Spleen (tissue), 7 donors: ENCODE results near the gene U2SURP.

Experiments used
- CTCF ChIP-seq, 11 experiments: fragments of 200-600 bp in 7 of 11; fragments of 450-650 bp in 4 of 11; sonication (generic) in 4 of 11; IDR thresholded peaks in 8 of 11; conservative IDR thresholded peaks in 3 of 11; 1 replicate in 7 of 11; 2 replicates in 4 of 11; pipeline versions ENCODE4 v1.4.0 to v1.8.0; 2016 to 2021; ENCODE audit warnings: antibody characterized with exemption in 11 of 11, inconsistent platforms in 4 of 11, mild to moderate bottlenecking in 1 of 11
- POLR2AphosphoS5 ChIP-seq, 3 donors: sonication (generic); formaldehyde crosslinking; IDR thresholded peaks; one replicate each; pipeline ENCODE4 v1.5.1; 2017; ENCODE audit warnings: antibody characterized with exemption in 3 of 3
- donor health status: DM: no; HTN: no; CAD: no; lungs with moderate emphysema.
- donor health status: DM: no; HTN: no; CAD: no.
- donor health status: DM: no; HTN: no; CAD: no.

- TF ChIP-seq CTCF (IDR thresholded peaks at IDR 0.05 in 8 of 11, conservative IDR thresholded peaks at IDR 0.05 in 3 of 11) (no peak), POLR2AphosphoS5 (IDR thresholded peaks at IDR 0.05) (no peak)
Measured at GRCh38 chr3:142987707-142988106, 13.7 kb upstream of the U2SURP start.
